Measurements from ENCODE around the gene TRPC4AP.

Gene TRPC4AP

DNA sequence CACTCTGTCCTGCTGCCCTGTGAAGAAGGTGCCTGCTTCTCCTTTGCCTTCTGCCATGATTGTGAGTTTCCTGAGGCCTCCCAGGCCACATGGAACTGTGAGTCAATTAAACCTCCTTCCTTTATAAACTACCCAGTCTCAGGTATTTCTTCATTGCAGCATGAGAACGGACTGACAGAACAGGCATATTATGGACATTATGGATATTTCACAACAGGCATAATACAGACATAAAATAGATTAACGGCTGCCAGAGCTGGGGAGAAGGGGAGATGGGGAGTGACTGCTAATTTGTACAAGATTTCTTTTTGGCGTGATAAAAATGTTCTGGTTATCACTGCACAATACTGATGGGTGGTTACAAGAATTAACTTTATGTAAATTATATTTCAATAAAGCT is 29.4 kb downstream of the TRPC4AP start:
- TF ChIP-seq EZH2 (optimal IDR thresholded peaks at IDR 0.05; ENCODE audit: low read depth, low read length) (no peak), EZH2phosphoT487 (IDR thresholded peaks at IDR 0.05; ENCODE audit: low read length) (no peak)
- TF ChIP-seq, protein P1, sequence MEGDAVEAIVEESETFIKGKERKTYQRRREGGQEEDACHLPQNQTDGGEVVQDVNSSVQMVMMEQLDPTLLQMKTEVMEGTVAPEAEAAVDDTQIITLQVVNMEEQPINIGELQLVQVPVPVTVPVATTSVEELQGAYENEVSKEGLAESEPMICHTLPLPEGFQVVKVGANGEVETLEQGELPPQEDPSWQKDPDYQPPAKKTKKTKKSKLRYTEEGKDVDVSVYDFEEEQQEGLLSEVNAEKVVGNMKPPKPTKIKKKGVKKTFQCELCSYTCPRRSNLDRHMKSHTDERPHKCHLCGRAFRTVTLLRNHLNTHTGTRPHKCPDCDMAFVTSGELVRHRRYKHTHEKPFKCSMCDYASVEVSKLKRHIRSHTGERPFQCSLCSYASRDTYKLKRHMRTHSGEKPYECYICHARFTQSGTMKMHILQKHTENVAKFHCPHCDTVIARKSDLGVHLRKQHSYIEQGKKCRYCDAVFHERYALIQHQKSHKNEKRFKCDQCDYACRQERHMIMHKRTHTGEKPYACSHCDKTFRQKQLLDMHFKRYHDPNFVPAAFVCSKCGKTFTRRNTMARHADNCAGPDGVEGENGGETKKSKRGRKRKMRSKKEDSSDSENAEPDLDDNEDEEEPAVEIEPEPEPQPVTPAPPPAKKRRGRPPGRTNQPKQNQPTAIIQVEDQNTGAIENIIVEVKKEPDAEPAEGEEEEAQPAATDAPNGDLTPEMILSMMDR (IDR thresholded peaks at IDR 0.05; ENCODE audit: low read length): no peak

DNA sequence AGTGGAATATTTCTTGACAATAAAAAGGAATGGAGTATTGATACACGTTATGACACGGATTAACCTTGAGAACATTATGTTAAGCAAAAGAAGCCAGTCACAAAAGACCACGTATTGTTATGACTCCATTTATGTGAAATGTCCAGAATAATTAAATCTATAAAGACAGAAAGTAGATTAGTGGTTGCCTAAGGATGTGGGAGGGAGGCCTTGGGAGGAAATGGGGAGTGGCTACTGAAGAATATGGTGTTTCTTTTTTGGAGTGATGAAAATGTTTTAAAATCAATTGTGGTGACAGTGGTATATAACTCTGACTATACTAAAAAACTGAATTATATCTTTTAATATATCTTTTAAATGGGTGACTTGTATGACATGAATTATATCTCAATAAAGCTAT is 30.1 kb downstream of the TRPC4AP start:
- H3K4me1 ChIP-seq (ENCODE audit: low read length): no peaks in the 10 kb centered on the region
- peaks cover 87% of the 10 kb centered on the region for H3K79me2 ChIP-seq (ENCODE audit: low read length)
- no peak overlapping the region for H3K9ac ChIP-seq (ENCODE audit: low read length)
- H3K27ac ChIP-seq (ENCODE audit: low read length): no peak overlapping the region
- H3K27me3 ChIP-seq (replicated peaks; ENCODE audit: insufficient read depth, low read length): no peaks in the 10 kb centered on the region
- H4K20me1 ChIP-seq (ENCODE audit: insufficient read depth, low read length): peaks cover 8% of the 10 kb centered on the region; the same call in 1 of the 2 replicates
- no peaks in the 10 kb centered on the region for H3K9me2 ChIP-seq (replicated peaks; ENCODE audit: insufficient read depth, low read length)
- H2AFZ ChIP-seq (ENCODE audit: low read length): no peak overlapping the region
- no peak overlapping the region for H3K4me2 ChIP-seq (ENCODE audit: low read depth, low read length)
- H3K9me3 ChIP-seq (replicated peaks; ENCODE audit: insufficient read depth, low read length): no peaks in the 10 kb centered on the region
- no peaks in the 10 kb centered on the region for H3K36me3 ChIP-seq (replicated peaks; ENCODE audit: insufficient read depth, low read length)
- H3K4me3 ChIP-seq (ENCODE audit: low read length): no peak overlapping the region
- no peaks in the 10 kb centered on the region for H3F3A ChIP-seq (ENCODE audit: insufficient read depth, low read length)
- DNase-seq: no peak
- TF ChIP-seq, protein P1 (IDR thresholded peaks at IDR 0.05; ENCODE audit: low read length): no peak
- no peak for TF ChIP-seq EZH2phosphoT487 (IDR thresholded peaks at IDR 0.05; ENCODE audit: low read length)
- no peak for TF ChIP-seq EZH2 (optimal IDR thresholded peaks at IDR 0.05; ENCODE audit: low read depth, low read length)

More for the DNA sequence above, 29.4 kb downstream of the TRPC4AP start:
- H3K4me3 ChIP-seq (ENCODE audit: low read length): no peak overlapping the region
- H3K9ac ChIP-seq (ENCODE audit: low read length): no peak overlapping the region
- H3K9me3 ChIP-seq (replicated peaks; ENCODE audit: insufficient read depth, low read length): no peaks in the 10 kb centered on the region
- H3K27me3 ChIP-seq (replicated peaks; ENCODE audit: insufficient read depth, low read length): no peaks in the 10 kb centered on the region
- H3K27ac ChIP-seq (ENCODE audit: low read length): no peak overlapping the region
- H3K9me2 ChIP-seq (replicated peaks; ENCODE audit: insufficient read depth, low read length): no peaks in the 10 kb centered on the region
- H4K20me1 ChIP-seq (ENCODE audit: insufficient read depth, low read length): peaks cover 8% of the 10 kb centered on the region; the same call in 1 of the 2 replicates
- no peak overlapping the region for H3K4me2 ChIP-seq (ENCODE audit: low read depth, low read length)
- H2AFZ ChIP-seq (ENCODE audit: low read length): no peak overlapping the region
- no peaks in the 10 kb centered on the region for H3K4me1 ChIP-seq (ENCODE audit: low read length)
- H3K36me3 ChIP-seq (replicated peaks; ENCODE audit: insufficient read depth, low read length): no peaks in the 10 kb centered on the region
- peaks cover 89% of the 10 kb centered on the region for H3K79me2 ChIP-seq (ENCODE audit: low read length)
- no peak for DNase-seq
- H3F3A ChIP-seq (ENCODE audit: insufficient read depth, low read length): no peaks in the 10 kb centered on the region

DNA sequence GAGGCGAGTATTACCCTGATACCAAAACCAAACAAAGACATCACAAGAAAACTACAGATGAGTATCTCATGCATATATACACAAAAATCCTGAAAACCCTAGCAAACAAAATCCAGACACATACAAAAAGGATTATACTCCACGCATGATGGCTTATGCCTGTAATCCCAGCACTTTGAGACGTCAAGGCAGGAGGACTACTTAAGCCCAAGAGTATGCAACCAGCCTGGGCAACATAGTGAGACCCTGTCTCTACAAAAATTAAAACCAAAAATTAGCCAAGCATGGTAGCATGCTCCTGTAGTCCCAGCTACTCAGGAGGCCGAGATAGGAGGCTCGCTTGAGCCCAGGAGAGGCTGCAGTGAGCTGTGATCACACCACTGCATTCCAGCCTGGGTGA is 32.4 kb downstream of the TRPC4AP start:
- Histone ChIP-seq H3K4me3 (ENCODE audit: low read length) (no peak overlapping the region), H3F3A (ENCODE audit: insufficient read depth, low read length) (no peaks in the 10 kb centered on the region), H4K20me1 (ENCODE audit: insufficient read depth, low read length) (peaks cover 6% of the 10 kb centered on the region; the same call in 1 of the 2 replicates), H3K9ac (ENCODE audit: low read length) (no peak overlapping the region), H3K36me3 (replicated peaks; ENCODE audit: insufficient read depth, low read length) (no peaks in the 10 kb centered on the region), H3K79me2 (ENCODE audit: low read length) (peaks cover 64% of the 10 kb centered on the region), H2AFZ (ENCODE audit: low read length) (no peak overlapping the region), H3K27me3 (replicated peaks; ENCODE audit: insufficient read depth, low read length) (no peaks in the 10 kb centered on the region), H3K4me2 (ENCODE audit: low read depth, low read length) (no peak overlapping the region), H3K4me1 (ENCODE audit: low read length) (peaks cover 10% of the 10 kb centered on the region), H3K9me2 (replicated peaks; ENCODE audit: insufficient read depth, low read length) (no peaks in the 10 kb centered on the region), H3K27ac (ENCODE audit: low read length) (no peak overlapping the region), H3K9me3 (replicated peaks; ENCODE audit: insufficient read depth, low read length) (no peaks in the 10 kb centered on the region)
- TF ChIP-seq, protein P1 (IDR thresholded peaks at IDR 0.05; ENCODE audit: low read length): no peak
- TF ChIP-seq EZH2phosphoT487 (IDR thresholded peaks at IDR 0.05; ENCODE audit: low read length): no peak
- TF ChIP-seq EZH2 (optimal IDR thresholded peaks at IDR 0.05; ENCODE audit: low read depth, low read length): no peak
- no peak for DNase-seq
